DOHH2 (cell line): ENCODE measurements around the gene TTC3.

Source experiments
- H3F3A ChIP-seq: fragments of 200-600 bp; sonication (generic), shearing (Covaris generic); 2 replicates; pipeline ENCODE4 v1.6.0; 2016; ENCODE audit warnings: antibody characterized with exemption, mild to moderate bottlenecking; ENCODE audit not compliant: control insufficient read depth, insufficient read depth
- H3K27ac ChIP-seq: fragments of 200-600 bp; sonication (generic); 2 replicates; pipeline ENCODE4 v1.5.1; 2014; ENCODE audit warnings: low read depth, mild to moderate bottlenecking, low read length, moderate library complexity
- H3K27me3 ChIP-seq: fragments of 200-600 bp; sonication (generic); 2 replicates; pipeline ENCODE4 v1.6.1; 2014; ENCODE audit warnings: mild to moderate bottlenecking, low read length, mixed read lengths; ENCODE audit not compliant: control insufficient read depth
- H3K36me3 ChIP-seq: fragments of 200-600 bp; sonication (generic); 2 replicates; pipeline ENCODE4 v1.6.1; 2014; ENCODE audit warnings: mild to moderate bottlenecking, low read length, moderate library complexity, mixed read lengths; ENCODE audit not compliant: control insufficient read depth
- H3K4me1 ChIP-seq: fragments of 200-600 bp; sonication (generic); 2 replicates; pipeline ENCODE4 v1.6.1; 2014; ENCODE audit warnings: mild to moderate bottlenecking, low read length, mixed read lengths; ENCODE audit not compliant: control insufficient read depth
- H3K4me2 ChIP-seq: fragments of 200-600 bp; sonication (generic); 2 replicates; pipeline ENCODE4 v1.6.0; 2014; ENCODE audit warnings: mild to moderate bottlenecking, low read length, moderate library complexity
- H3K4me3 ChIP-seq: fragments of 200-600 bp; sonication (generic); 2 replicates; pipeline ENCODE4 v1.5.1; 2014; ENCODE audit warnings: mild to moderate bottlenecking, low read length, mixed read lengths
- H3K79me2 ChIP-seq: fragments of 200-600 bp; sonication (generic); 2 replicates; pipeline ENCODE4 v1.6.1; 2014; ENCODE audit warnings: mild to moderate bottlenecking, low read length, mixed read lengths; ENCODE audit not compliant: control insufficient read depth
- H3K9me2 ChIP-seq: fragments of 200-600 bp; sonication (generic); replicated peaks from 2 replicates; pipeline ENCODE4 v1.6.1; 2014; ENCODE audit warnings: mild to moderate bottlenecking, low read length, mixed read lengths; ENCODE audit not compliant: control insufficient read depth
- H3K9me3 ChIP-seq: fragments of 200-600 bp; sonication (generic); 2 replicates; pipeline ENCODE4 v1.6.1; 2014; ENCODE audit warnings: antibody characterized with exemption, low read length, mixed read lengths; ENCODE audit not compliant: control insufficient read depth, insufficient read depth
- H4K20me1 ChIP-seq: fragments of 200-600 bp; sonication (generic); 2 replicates; pipeline ENCODE4 v1.6.0; 2014; ENCODE audit warnings: low read depth, mild to moderate bottlenecking, antibody characterized with exemption, low read length, moderate library complexity; ENCODE audit not compliant: control insufficient read depth, insufficient read depth
- EZH2phosphoT487 ChIP-seq: fragments of 200-600 bp; sonication (generic); IDR thresholded peaks from 2 replicates; pipeline ENCODE4 v1.6.1; 2017; ENCODE audit warnings: borderline replicate concordance, mild to moderate bottlenecking, antibody characterized with exemption, low read length, moderate library complexity, mixed read lengths
- TF ChIP-seq, protein P1 (sequence below): fragments of 200-600 bp; sonication (generic); IDR thresholded peaks from one replicate; pipeline ENCODE4 v1.5.1; 2014; ENCODE audit warnings: antibody characterized with exemption, mild to moderate bottlenecking, low read depth, low read length; ENCODE audit not compliant: poor library complexity, severe bottlenecking

TTC3 gene

DNA sequence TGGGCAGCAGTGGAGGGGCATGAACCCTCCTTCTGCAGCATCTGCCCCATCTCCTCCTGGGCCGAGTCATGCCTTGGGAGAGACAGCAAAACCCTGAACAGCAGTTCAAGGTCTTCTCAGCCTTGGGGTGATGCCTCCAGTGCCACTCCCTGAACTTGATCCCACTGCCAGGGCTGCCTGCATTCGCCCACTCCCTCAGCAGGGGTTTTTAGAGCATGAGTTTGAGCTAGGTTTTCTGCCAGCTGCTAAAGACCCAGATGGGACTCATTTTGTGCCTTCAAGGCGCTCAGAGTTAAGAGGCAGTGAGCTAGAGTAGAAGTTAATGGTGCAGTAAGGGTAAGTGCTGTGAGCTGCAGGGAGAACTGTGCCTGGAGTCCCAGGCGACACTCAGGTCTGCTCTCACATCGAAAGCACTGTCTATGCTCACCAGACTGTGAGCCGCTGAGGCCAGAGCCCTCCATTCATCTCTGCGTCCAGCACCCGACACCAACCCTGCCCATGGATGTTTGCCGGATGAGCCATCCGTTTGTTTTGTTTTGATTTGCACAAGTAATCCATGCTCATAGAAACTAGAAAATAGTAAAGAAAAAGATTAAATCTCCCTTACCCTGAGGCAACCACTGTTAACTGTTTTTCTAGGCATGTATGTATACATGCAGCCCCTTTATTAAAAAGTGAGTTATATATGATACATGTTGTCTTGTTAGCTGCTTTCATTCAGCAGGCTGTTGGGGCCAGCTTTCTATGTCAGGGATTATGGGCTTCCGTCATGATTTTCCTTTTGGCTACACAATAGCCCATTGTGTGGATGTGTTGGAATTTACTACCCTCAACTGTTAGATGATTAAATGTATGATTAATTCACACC is 126.2 kb downstream of the TTC3 start:
- Histone ChIP-seq H3K4me1 (no peaks in the 10 kb centered on the region), H3K4me3 (no peak overlapping the region), H3F3A (no peaks in the 10 kb centered on the region), H3K36me3 (peaks cover 54% of the 10 kb centered on the region), H3K9me2 (no peaks in the 10 kb centered on the region), H4K20me1 (no peaks in the 10 kb centered on the region), H3K27ac (no peak overlapping the region), H3K4me2 (no peak overlapping the region), H3K79me2 (no peaks in the 10 kb centered on the region), H3K9me3 (no peaks in the 10 kb centered on the region), H3K27me3 (no peaks in the 10 kb centered on the region)
- TF ChIP-seq, protein P1, sequence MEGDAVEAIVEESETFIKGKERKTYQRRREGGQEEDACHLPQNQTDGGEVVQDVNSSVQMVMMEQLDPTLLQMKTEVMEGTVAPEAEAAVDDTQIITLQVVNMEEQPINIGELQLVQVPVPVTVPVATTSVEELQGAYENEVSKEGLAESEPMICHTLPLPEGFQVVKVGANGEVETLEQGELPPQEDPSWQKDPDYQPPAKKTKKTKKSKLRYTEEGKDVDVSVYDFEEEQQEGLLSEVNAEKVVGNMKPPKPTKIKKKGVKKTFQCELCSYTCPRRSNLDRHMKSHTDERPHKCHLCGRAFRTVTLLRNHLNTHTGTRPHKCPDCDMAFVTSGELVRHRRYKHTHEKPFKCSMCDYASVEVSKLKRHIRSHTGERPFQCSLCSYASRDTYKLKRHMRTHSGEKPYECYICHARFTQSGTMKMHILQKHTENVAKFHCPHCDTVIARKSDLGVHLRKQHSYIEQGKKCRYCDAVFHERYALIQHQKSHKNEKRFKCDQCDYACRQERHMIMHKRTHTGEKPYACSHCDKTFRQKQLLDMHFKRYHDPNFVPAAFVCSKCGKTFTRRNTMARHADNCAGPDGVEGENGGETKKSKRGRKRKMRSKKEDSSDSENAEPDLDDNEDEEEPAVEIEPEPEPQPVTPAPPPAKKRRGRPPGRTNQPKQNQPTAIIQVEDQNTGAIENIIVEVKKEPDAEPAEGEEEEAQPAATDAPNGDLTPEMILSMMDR: no peak
- no peak for TF ChIP-seq EZH2phosphoT487

DNA sequence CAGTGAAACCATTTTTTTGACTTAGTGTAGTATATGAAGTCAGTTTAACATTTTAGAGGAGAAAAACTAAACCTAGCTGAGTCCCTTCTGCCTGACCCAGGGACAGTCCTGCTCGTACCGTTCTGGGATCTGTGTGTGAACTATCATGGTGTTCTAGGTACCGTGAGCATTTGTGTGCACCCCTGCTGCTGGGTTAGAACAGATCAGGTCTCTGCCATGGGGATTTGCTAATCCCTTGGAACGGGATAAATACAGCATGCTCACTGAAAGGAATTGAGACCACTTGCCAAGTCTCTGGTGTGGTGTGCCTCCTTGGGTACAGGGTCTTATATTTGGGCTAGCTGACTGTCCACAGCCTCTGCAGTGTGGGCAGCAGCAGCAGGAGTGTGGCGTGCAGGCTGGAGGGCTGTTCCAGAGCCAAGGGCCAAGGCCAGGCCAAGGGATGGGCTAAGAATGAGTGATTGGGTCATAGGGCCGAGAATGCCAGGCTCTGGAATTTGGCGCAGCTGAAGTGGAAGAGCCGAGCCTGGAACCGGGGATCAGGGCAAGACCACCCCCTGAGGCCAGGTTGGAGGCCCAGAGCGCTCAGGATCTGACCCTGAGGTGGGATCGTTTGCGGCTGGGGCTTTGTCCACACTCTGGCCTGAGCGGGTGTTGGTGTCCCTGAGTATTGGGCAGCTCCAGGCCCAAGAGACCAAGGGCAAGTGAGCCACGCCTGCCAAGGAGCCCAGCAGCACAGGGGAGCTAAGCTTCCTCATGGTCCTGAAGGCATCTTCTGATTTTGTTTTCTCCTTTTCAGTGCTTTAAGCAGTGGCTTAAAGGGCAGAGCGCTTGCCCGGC is 127.8 kb downstream of the TTC3 start:
- TF ChIP-seq EZH2phosphoT487: no peak
- TF ChIP-seq, protein P1: no peak
- H3K27me3 ChIP-seq: no peaks in the 10 kb centered on the region
- H3K4me3 ChIP-seq: no peak overlapping the region
- H3K4me1 ChIP-seq: no peaks in the 10 kb centered on the region
- no peaks in the 10 kb centered on the region for H3K9me2 ChIP-seq
- no peaks in the 10 kb centered on the region for H3K79me2 ChIP-seq
- no peaks in the 10 kb centered on the region for H3F3A ChIP-seq
- no peak overlapping the region for H3K4me2 ChIP-seq
- H4K20me1 ChIP-seq: no peaks in the 10 kb centered on the region
- no peaks in the 10 kb centered on the region for H3K9me3 ChIP-seq
- H3K27ac ChIP-seq: no peak overlapping the region
- H3K36me3 ChIP-seq: peaks cover 42% of the 10 kb centered on the region

DNA sequence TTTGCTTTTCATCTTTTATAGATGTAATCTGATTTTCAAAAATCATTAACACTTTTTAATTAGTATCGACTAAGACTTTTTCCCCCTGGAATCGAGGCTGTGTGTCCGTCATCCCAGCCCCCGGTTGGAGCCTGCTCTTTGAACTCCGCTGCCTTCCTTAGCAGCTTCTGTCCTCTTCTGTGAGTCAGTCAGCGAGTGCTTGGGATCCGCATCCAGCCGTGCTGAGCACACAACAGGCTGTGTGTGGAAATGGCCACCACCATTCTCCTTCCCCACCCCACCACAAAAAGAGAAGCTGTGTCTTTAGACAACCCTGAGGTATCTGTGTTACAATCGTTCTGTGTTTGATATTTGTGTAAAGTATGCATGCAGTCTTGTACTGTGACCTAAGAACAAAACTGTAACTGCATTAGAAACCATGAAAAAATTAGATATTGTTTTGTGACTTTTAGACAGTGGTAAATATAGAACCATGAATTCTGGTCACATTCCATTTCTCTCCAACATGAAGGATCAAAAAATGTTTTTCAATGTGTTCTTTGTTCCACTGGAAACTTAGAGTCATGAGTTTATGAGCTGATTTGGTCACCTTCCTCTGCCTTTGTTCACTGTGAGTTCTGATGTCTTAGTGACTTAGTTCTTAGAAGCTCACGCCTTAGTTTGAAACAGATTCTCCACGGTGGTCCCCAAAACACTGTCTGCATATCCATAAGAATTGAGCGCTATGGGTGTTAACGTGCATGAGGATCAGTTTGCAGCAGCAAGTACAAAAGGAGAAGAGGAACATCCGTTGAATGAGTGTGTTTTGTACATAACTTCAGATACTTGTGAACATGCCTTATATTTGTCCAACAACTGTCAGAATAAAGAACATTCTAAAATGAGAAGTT is 129.4 kb downstream of the TTC3 start:
- no peak overlapping the region for H3K4me2 ChIP-seq
- H3K36me3 ChIP-seq: peaks cover 35% of the 10 kb centered on the region

More for the DNA sequence above, 129.4 kb downstream of the TTC3 start:
- no peaks in the 10 kb centered on the region for H3K79me2 ChIP-seq
- H4K20me1 ChIP-seq: no peaks in the 10 kb centered on the region
- no peak overlapping the region for H3K27ac ChIP-seq
- no peaks in the 10 kb centered on the region for H3F3A ChIP-seq
- H3K27me3 ChIP-seq: no peaks in the 10 kb centered on the region
- no peak for TF ChIP-seq EZH2phosphoT487
- TF ChIP-seq, protein P1: no peak
- H3K9me3 ChIP-seq: no peaks in the 10 kb centered on the region
- H3K4me3 ChIP-seq: no peak overlapping the region
- no peaks in the 10 kb centered on the region for H3K9me2 ChIP-seq
- H3K4me1 ChIP-seq: peaks cover under 1% of the 10 kb centered on the region; the same call in 1 of the 2 replicates
